Fibroblast of skin of back (primary cell): ENCODE data around the gene RTP5.
"Not testable (repeated sequence)": the region's sequence is repeated elsewhere in the genome, so short reads cannot be mapped to it uniquely, and the experiment has no call there.

Source experiments
- DNase-seq: peaks from one replicate; pipeline ENCODE4 v3.0.0-alpha.2; 2013

The RTP5 gene

GRCh38 chr2:241870611-241871537 lies 1.3 kb downstream of the RTP5 start:
- DNase-seq: no peak

- DNase-seq: no peak
Measured at GRCh38 chr2:241871538-241872312, 2.2 kb downstream of the RTP5 start.

- no peak for DNase-seq
Measured at GRCh38 chr2:241872313-241872642, 2.7 kb downstream of the RTP5 start.

- no peak for DNase-seq
Measured at GRCh38 chr2:241873081-241873802, 3.7 kb downstream of the RTP5 start.

- no peak for DNase-seq
Measured at GRCh38 chr2:241873803-241874110, 4.2 kb downstream of the RTP5 start.

GRCh38 chr2:241874277-241874925 lies 4.9 kb downstream of the RTP5 start:
- no peak for DNase-seq

GRCh38 chr2:241875754-241876527 lies 6.4 kb downstream of the RTP5 start:
- DNase-seq: not testable (repeated sequence)

GRCh38 chr2:241876528-241877196 lies 7.1 kb downstream of the RTP5 start:
- no peak for DNase-seq

- DNase-seq: no peak
Measured at GRCh38 chr2:241877197-241877685, 7.7 kb downstream of the RTP5 start.

GRCh38 chr2:241877989-241878970 lies 8.8 kb downstream of the RTP5 start:
- DNase-seq: peak; percentile 71

- DNase-seq: no peak
Measured at GRCh38 chr2:241879326-241879725, 9.8 kb downstream of the RTP5 start.

- no peak for DNase-seq
Measured at GRCh38 chr2:241880311-241881073, 11.0 kb downstream of the RTP5 start.

- peak; percentile 2 for DNase-seq
Measured at GRCh38 chr2:241882091-241882625, 12.6 kb downstream of the RTP5 start.

- no peak for DNase-seq
Measured at GRCh38 chr2:241884951-241885290, 15.4 kb downstream of the RTP5 start.

- DNase-seq: no peak
Measured at GRCh38 chr2:241885291-241885945, 15.9 kb downstream of the RTP5 start.

GRCh38 chr2:241885946-241886643 lies 16.6 kb downstream of the RTP5 start:
- no peak for DNase-seq

GRCh38 chr2:241886840-241887447 lies 17.4 kb downstream of the RTP5 start:
- DNase-seq: no peak
